IPS-18a (cell line): ENCODE results near the gene BRMS1L.

Source experiments
- H3K27ac ChIP-seq: one replicate; pipeline ENCODE4 v1.5.1; 2013; ENCODE audit warnings: low read length
- H3K27me3 ChIP-seq: one replicate; pipeline ENCODE4 v1.6.1; 2013; ENCODE audit warnings: mild to moderate bottlenecking, low read length; ENCODE audit not compliant: control insufficient read depth, insufficient read depth
- H3K36me3 ChIP-seq: one replicate; pipeline ENCODE4 v1.6.1; 2013; ENCODE audit warnings: low read depth, low read length; ENCODE audit not compliant: control insufficient read depth
- H3K4me1 ChIP-seq: one replicate; pipeline ENCODE4 v1.6.1; 2013; ENCODE audit warnings: low read depth, low read length; ENCODE audit not compliant: control insufficient read depth
- H3K4me3 ChIP-seq: one replicate; pipeline ENCODE4 v1.5.1; 2013; ENCODE audit warnings: low read length
- H3K9ac ChIP-seq: one replicate; pipeline ENCODE4 v1.6.1; 2013; ENCODE audit warnings: mild to moderate bottlenecking, low read length, moderate library complexity
- H3K9me3 ChIP-seq: one replicate; pipeline ENCODE4 v1.6.1; 2013; ENCODE audit warnings: low read depth, low read length; ENCODE audit not compliant: control insufficient read depth

BRMS1L gene

DNA sequence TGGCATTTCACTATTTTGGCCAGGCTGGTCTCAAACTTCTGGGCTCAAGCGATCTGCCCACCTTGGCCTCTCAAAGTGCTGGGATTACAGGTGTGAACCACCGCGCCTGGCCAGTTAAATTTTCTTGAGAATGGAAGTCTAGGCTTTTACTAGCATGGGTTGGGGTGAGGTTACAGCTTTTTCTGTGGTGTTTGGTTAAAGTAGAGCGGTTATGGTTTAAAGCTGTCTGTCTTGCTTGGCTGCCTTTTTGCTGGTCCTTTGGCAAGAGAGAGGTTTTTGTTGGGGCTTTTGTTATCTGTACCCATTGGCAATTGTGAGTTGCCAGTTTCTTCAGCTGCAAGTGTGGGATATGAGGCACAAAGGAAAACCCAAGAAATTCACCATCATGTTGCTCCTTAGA lies 84.1 kb downstream of the BRMS1L start:
- Histone ChIP-seq H3K9me3 (no peaks in the 10 kb centered on the region), H3K4me1 (no peaks in the 10 kb centered on the region), H3K9ac (no peak overlapping the region), H3K36me3 (no peaks in the 10 kb centered on the region), H3K27ac (no peak overlapping the region), H3K4me3 (no peak overlapping the region), H3K27me3 (no peaks in the 10 kb centered on the region)

- Histone ChIP-seq H3K4me1 (no peaks in the 10 kb centered on the region), H3K9me3 (no peaks in the 10 kb centered on the region), H3K4me3 (no peak overlapping the region), H3K27me3 (no peaks in the 10 kb centered on the region), H3K36me3 (no peaks in the 10 kb centered on the region), H3K9ac (no peak overlapping the region), H3K27ac (no peak overlapping the region)
Observed at GRCh38 chr14:35911097-35911496, 85.0 kb downstream of the BRMS1L start.

DNA sequence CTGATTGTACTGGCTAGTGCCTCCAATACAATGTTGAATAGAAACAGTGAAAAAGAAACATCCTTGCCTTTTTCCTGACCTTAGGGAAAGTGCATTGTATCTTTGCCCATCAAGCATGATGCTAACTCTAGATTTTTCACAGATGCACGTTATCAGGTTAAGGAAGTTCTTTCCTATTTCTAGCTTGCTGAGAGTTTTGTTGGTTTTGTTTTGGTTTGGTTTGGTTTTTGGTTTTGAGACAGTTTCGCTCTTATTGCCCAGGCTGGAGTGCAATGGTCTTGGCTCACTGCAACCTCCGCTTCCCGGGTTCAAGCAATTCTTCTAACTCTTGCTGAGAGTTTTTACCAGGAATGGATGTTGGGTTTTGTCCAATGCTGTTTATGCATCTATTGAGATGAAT lies 89.0 kb downstream of the BRMS1L start:
- H3K9me3 ChIP-seq = no peaks in the 10 kb centered on the region
- H3K4me3 ChIP-seq = no peak overlapping the region
- no peaks in the 10 kb centered on the region for H3K36me3 ChIP-seq
- H3K27ac ChIP-seq = no peak overlapping the region
- no peaks in the 10 kb centered on the region for H3K4me1 ChIP-seq
- H3K9ac ChIP-seq = no peak overlapping the region
- H3K27me3 ChIP-seq = no peaks in the 10 kb centered on the region

- Histone ChIP-seq H3K27me3 (no peaks in the 10 kb centered on the region), H3K9ac (no peak overlapping the region), H3K9me3 (no peaks in the 10 kb centered on the region), H3K4me1 (no peaks in the 10 kb centered on the region), H3K27ac (no peak overlapping the region), H3K36me3 (no peaks in the 10 kb centered on the region), H3K4me3 (no peak overlapping the region)
Observed at GRCh38 chr14:35915775-35916174, 89.6 kb downstream of the BRMS1L start.
